HG02642 (cell line): ENCODE results near the gene MED12L.

Experiments
- ATAC-seq: cut with Tn5 transposase; IDR thresholded peaks from one replicate; pipeline ENCODE4 v1.9.1; 2021; ENCODE audit warnings: mild to moderate bottlenecking; ENCODE audit not compliant: unreplicated experiment, poor library complexity

MED12L gene

DNA sequence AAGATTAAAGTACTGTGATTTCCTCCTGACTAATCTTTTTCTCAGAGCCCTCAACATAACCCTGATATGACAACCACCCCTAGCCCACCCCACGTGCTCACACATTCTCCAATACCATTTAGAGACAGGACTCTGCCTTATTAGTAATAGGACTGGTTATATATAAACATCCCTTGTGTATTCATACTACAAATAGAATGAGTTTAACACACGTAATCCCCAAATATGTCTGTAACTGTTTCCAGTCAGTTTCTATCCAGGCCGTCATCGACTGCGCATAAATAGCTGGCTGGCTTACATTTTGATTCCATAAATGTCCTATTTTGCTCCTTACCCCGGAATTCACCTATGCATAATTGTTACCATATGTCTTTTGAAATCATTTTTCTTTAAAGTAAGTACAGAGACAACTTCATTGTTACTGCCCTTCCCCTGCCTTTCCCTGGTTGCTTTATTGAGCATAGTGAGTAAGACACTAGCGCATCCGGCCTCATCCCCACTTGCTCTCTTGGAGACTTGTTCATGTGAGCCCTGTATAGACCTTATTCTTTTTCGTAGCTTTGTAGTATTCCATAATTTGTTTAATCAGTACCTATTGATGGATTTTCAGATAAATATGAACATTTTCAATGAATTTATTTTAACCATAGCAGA is 196.3 kb downstream of the MED12L start:
- no peak for ATAC-seq

DNA sequence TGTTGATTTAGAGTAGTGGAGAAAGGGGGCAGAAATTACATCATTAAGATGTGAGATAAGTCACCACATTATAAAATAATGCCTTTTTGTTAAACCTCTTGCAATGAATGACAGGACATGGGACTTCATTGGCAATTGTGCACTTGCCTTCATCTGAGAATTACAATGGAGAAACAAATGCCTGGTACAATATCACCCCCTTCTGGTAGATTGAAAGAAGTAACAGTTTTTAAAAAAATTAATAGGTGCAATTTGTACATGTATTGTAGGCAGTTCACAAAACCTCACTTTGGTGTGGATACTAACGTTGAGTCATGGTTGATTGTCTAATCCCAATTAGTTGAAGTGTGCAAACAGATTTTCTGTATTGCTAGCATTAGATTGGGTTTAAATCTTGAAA is 197.5 kb downstream of the MED12L start:
- ATAC-seq = peak; percentile 46

DNA sequence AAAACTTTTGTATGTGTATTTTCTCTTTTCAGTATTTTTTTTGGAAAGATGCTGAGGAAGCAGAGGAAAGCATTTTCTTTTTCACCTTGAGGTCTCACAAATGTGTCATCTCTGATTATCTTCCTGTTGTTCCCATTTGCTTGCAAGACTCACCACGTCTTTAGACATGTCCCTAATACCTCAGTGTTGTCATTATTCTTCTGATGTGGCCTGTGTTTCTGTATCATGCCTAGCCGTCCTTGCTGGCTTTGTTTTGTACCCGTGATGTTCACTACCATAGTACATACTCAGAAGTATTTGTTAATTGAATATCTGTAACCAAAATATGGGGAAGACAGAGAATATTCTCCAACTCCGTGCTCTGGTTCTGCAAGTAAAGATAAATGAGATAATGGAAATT is 197.9 kb downstream of the MED12L start:
- no peak for ATAC-seq

DNA sequence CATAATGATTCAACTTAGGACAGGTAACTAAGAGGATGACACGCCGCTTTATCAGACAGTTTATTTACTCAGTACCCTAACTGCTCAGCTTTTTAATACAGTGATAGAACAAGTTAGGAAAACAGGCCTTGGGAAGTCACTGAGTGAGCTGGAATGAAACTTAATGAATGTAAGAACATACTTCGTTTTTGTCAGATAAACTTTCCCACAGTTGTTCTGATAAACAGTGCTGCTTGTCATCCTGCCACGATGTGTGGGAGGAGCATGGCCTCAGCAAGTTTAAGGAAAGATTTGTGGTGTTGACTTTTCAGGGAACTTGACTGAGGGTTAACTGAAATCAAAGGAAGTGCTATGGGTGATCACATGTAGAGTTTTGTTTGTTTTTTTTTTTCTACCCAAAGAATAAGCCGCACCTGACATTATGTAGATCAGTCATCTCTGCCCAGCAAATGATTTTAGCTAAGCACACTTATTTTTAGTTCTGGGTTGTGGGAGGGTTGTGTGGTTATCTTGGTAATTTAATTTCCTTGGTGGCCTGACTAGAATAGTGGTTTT is 198.5 kb downstream of the MED12L start:
- no peak for ATAC-seq

DNA sequence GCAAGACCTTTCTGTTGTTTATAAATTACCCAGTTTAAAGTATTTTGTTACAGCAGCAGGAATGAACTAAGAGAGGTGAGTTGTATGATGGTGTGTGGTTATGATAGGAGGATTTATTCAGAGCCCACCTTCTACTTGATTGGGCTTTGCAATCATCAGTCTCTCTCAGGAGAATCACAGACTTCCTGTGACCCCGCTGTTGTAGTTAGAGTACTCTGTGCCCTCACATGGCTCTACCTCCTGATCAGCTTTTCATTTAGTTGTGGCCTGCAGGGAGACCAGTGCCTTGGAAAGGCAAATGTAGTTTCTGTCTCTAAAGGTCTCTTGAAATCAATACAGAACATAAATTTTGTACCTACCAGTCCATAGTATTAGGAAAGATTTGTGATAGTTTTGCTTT is 200.5 kb downstream of the MED12L start:
- no peak for ATAC-seq

DNA sequence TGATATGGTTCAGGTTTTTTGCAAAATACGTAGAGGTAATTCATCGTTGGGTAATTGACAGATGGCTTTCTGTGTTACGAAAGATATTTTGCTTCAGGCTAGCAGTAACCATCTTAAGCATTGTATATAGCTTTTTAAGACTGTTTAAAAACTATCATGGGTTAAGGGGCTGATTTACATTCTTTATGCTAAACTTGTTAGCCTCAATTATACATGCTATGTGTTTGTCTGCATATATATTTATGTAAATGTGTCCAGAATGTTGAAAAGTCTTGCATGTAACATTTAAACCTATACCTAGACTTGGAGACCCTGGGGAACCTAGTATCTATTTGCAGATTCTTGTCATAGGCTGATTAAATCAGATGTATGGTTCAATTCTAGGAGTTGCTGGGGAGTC is 204.0 kb downstream of the MED12L start:
- no peak for ATAC-seq

DNA sequence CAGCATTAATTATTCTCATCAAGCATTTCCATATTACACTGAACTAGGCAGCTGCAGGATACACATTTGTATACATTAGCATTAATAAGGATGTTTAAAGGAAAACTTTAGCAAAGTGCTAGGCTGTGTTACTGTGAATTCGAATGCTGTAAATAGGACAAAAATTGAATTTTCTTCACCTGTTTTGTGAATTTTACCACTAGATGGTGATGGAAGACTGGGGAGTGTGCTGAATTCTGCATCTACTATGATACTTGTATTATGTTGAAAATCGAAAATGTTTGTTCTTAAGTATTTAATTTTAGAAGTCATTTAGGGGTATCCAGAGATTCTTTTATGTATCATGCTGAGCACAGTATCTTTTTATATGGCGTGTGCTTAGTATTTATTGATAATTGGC is 205.2 kb downstream of the MED12L start:
- no peak for ATAC-seq

DNA sequence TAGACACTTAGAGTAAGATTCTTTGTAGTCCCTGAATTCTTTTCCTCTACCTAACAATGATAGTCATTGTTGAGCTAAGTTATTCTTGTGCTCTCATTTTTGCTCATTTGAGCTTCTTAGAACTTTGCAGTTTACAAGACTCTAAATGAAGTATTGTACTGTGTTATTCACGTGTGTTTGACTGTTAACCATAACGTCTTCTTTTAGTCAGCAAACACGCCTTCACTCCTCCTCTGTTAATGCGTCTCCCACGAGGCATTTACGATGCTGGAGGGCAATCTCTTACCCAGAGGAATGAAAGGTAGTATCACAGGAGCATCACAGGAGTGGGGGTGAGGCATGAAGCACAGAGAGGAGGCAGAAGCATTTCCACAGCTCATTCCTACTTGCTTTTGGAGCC is 207.7 kb downstream of the MED12L start:
- no peak for ATAC-seq

DNA sequence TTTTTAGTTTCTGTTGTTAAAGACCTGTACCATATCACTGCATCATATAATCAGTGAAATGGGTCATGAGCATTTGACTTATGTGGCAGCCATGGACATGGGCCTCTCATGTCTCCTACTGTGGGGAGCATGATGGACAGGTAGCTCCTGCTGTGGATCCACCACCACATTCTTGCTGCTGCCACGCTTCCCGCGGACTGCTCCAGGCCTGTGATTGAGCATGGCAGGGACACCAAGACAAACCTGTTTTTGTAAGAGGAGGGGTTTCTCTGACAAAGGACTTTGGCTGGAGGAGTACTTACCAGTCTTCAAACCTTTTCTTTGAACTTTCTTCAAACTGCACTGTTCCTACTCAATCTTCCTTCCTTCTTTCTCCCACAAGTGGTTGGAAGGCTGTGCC is 210.8 kb downstream of the MED12L start:
- no peak for ATAC-seq

DNA sequence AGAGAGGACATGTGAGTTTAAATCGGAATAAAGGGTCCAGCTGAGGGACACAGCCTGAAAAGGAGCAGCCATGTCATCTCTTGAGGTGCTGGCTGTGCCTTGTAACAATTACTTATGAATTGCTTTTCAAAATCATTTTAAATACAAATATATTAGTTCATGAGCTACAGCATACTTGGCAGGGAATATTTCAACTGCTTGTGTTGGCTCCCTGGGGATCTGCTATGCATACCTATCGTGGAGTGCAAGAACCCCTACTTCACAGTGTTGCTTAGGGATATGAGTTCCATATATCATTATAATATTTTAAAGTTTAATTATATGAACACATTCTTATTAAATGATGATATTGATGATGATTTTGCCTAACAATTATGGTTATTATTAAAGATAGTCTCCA is 212.0 kb downstream of the MED12L start:
- ATAC-seq = no peak

DNA sequence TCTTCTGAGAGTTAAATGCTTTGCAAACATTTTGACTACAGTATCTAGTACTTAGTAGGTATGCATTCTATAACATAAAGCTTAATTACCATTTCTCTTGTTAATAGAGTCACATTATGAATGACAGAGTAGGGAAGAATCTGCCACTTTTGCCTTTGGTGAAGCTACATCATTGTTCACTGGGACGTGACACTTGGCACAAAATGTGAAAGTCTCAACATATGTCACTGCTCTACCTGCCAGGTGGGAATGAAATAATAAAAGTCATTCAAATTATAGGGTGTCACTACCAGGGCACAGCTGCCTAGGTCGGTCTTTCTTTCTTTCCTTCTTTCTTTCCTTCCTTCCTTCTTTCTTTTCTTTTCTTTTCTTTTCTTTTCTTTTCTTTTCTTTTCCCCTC is 213.5 kb downstream of the MED12L start:
- no peak for ATAC-seq

DNA sequence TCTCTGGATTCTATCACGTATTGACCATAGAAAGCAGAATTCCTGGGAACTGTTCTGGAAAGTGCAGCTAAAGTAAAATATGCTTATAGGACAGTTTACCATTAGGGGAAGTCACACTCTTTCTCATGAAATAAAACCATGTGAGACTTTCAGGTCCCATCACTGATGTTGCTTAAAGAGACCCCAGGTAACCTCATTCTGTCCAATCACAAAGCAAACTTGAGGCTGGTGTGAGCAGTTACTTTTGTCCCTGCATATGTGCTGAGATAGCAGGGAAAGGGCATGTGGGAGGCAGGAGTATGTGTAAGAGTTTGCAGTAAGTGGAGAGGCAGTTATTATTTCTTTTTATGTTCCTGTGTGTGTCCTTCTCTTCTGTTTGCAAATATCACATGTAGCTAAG is 215.1 kb downstream of the MED12L start:
- no peak for ATAC-seq

DNA sequence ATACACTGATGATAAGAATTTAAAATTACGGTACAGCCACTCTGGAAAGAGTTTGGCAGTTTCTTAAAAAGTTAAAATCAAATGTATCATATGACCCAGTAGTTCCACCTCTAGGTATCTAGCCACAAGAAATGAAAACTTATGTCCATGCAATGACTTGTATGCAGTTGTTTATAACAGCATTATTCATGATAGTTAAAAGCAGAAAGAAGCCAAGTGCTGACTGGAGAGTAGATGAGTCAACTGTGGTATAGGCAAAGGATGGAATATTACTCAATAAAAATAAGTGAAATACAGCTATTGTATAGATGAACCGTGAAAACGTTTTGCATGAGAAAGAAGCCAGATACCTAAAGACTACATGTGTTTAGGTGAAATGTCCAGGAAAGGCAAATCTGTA is 216.3 kb downstream of the MED12L start:
- no peak for ATAC-seq

DNA sequence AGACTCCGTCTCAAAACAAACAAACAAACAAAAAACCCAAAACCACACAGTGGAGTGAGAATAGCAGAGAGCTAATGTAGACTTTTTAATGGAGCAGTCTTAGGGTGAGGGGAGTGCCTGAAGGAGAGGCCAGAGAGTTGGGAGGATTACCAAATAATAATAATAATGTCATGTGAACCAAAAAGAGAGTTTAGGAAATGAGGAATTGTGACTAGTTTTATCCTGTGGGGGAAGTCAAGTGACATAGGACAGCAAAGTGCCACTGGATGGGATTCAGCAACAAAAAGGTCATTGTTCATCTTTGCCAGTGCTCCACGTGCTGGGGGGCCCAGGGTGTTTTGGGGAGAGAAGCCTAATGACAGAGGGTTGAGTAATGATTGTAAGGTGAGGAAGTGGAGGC is 218.3 kb downstream of the MED12L start:
- ATAC-seq = no peak

DNA sequence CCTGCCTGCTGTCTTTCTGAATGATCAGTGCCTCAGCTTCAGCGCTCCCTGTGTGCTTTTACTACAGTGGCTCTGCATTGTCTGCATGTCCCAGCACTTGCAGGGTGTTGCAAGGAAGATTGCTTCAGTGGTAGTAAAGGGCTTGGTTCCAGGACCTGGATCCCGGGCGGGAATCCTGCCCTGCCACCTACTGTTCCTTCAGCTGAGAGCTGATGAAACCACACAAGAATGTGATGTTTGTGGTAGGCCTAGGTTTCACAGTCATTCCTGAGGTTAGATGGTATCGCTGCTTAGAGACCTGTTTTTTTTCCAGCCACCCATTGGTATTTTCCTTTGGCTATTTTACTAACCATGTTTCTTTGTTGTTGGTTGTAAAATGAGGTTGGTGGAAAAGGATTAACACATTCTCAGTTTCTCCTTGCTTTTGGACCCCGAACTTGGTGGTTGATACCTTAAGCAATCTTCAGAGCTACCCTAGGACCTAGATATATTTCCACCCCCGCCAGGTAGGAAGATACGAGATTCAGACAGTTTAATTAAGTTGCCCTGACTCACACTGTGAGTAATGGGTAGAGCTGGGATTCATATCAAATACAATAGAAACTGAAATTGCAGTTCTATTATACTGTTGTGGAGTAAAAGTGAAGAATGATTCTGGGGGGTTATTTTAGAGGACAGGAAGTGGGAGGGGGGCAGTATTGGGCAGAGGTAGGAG is 219.8 kb downstream of the MED12L start:
- no peak for ATAC-seq

DNA sequence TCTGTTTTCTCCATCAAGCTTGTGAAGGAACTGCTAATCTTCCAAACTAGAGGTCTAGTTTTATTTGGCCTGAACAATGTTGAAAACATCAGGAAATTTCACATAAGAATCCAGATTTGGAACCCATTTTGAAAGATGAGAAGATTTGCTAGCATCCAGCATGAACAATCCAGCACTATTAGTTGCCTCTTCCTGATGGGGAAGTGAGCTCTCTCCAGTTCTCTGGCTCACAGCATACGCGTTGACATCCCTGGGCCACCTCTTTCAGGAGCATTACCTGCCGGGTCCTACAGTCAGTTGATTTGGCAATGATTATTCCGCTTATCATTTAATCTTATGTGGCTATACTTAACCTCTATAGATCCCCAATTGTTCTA is 220.3 kb downstream of the MED12L start:
- ATAC-seq = no peak

DNA sequence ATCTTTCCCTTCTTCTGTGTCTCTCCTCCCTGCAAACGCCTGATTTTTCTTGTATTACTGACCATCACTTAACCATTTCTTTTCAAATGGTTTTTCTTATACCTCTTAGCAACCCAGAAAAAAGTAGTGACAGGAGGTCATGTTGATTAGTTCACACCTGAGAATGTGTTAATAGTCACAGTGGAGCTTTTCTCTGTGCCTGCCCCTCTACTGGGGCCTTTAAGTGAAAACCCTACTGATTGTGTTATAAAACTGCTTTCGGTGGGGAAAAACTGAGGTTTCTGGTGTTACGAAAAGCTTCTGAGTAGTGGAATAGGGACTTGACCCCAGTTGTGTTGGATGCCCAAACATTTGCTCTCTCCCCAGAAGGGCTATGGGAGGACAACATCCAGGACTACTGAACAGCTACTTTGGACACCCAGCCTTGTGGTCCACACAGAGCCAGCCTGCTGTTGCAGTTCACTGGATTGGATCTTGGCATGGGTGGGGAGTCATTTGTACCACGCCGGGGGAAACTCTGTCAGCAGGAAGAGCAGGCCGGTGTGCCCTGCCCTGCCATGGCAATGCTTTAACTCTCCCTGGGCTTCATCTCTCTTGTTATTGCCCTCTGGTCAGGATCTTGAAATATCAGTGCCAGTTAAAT is 220.8 kb downstream of the MED12L start:
- ATAC-seq = no peak

DNA sequence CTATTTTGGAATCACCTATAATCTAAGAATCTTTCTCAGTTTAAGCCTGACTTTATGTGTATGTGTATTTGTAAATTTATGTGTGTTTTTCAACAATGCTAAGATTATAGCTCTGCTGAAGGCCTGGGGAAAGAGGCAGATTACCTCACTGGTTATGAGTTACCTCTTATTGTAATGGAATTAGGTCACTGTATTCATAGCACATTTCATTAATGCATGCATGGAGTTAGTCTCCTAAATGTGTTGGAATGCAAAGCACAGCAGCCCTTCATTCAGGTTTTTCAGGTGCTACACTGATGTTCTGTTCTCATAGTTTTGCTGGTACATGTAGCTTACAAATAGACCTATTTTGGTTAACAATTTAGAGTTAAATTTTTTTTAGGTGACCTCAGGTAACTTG is 221.7 kb downstream of the MED12L start:
- ATAC-seq = no peak

DNA sequence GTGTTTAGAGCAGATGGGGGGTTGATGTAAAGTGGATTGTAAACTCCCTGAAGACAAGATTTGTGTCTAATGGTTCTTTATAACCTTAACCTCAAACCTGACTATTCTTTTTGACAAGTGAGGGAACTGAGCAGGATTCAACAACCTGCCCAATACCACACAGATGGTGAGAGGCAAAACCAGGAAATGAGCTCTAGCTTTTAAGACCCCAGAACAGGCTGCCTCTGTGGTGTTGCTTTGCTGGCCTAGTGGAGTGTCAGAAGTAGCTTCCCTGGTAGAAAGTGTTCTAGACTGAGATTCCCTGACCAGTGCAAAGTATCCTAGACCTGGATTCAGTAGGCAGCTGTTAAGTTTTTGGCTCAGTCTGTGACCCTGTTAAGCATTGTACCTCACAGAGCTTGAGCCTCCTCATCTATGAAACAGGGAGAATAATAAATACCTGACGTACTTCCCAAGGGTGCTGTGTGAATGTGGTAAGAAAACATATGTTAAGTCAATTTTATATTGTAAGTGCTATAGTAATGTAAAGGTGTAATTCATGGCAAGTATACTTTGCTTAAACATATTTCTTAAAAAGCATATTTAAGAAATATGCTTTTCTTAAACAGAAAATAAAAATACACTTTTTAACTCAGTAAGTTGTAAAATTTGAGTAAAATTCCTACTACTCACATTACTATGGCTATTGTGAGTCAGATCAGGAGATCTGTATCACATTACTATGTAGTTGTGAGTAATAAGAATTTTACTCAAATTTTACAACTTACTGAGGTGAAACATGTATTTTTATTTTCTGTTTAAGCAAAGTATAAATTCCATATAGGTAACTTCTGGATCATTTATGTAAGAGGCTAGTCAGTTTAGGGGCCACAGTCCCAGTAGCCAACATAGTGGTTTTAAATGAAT is 222.4 kb downstream of the MED12L start:
- no peak for ATAC-seq

DNA sequence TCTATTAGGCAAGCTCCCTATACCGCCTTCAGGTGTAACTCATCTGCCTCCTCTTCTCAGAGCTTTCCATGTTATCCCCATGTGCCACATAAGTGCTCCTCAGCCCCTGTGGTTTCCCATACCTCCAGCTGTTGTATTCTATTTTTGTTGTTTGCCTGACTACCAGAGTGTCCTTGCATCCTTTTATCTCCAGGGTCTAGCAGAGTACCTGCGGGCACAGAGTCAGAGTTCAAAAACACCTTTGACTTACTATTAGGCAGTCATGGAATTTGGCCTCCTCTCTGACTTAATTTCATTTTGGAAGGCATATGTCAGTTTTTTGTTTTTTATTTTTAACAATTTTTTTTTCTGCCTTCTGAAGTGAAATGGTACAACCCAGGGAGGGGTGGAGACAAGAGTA is 224.1 kb downstream of the MED12L start:
- ATAC-seq = no peak

DNA sequence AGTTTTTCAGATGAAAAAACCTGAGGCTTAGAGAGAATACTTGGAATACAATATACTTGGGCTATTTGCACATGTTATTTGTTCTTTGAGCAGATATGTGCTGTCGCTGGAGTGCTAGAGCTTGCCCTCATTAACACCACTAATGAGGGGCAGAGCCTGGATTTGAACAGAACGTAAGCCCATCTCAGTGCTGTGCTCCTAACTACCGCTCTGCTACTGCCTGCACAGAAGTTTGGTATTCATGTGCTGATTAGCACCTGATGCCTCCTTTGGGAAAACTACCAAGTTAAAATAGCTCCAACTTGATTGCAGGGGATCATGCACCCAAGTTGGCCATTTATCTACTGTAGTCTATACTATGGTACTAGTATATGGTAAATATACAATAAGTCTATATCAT is 227.5 kb downstream of the MED12L start:
- no peak for ATAC-seq
